Erythroblast (primary cell): Measurements from ENCODE around the gene PPM1D.

Experiments
- GATA1 ChIP-seq: IDR thresholded peaks from 2 replicates; pipeline ENCODE4 v1.6.1; 2011; ENCODE audit warnings: low read depth, mild to moderate bottlenecking, control low read depth, low read length, moderate library complexity
- POLR2A ChIP-seq: IDR thresholded peaks from 2 replicates; pipeline ENCODE4 v1.6.1; 2011; ENCODE audit warnings: mild to moderate bottlenecking, low read length

- TF ChIP-seq POLR2A (no peak), GATA1 (no peak)
Observed at GRCh38 chr17:60676758-60677307, 76.8 kb downstream of the PPM1D start.
